HFFc6 (cell line): ENCODE data around the gene CTDNEP1. TPM values are rescaled to one million over a fixed set of nuclear protein-coding genes. Genes with fewer than 3 reads are reported as not detected.
A peak's percentile ranks its signal among the peaks of the same experiment; 100 is the strongest.

Experiments used
- DNase-seq: peaks from one replicate; pipeline ENCODE4 v3.0.0-alpha.2; 2018
- H3K27ac Mint-ChIP-seq: 2 replicates; pipeline ENCODE4 v1.8.0; 2020; ENCODE audit warnings: mild to moderate bottlenecking, mixed read lengths
- H3K27me3 Mint-ChIP-seq: 2 replicates; pipeline ENCODE4 v1.8.0; 2021; ENCODE audit warnings: mild to moderate bottlenecking, moderate library complexity, mixed read lengths; ENCODE audit not compliant: insufficient read depth
- H3K36me3 Mint-ChIP-seq: 2 replicates; pipeline ENCODE4 v1.8.0; 2021; ENCODE audit warnings: low read depth, mixed read lengths
- H3K4me1 Mint-ChIP-seq: 2 replicates; pipeline ENCODE4 v1.8.0; 2020; ENCODE audit warnings: low read depth, mixed read lengths
- H3K4me3 Mint-ChIP-seq: 2 replicates; pipeline ENCODE4 v1.8.0; 2020; ENCODE audit warnings: mild to moderate bottlenecking, moderate library complexity, mixed read lengths
- H3K9me3 Mint-ChIP-seq: 2 replicates; pipeline ENCODE4 v1.8.0; 2020; ENCODE audit warnings: mild to moderate bottlenecking, mixed read lengths
- CTCF ChIP-seq: fragments of 200-600 bp; sonication (generic); IDR thresholded peaks from 2 replicates; pipeline ENCODE4 v1.5.0; 2021; ENCODE audit warnings: antibody characterized with exemption, mild to moderate bottlenecking
- total RNA-seq, 6 experiments: library from RNA; stranded (reverse); fragmentation: NEBNext Ultra II Directional; extraction: Animal tissue kit (Norgen Biotek cat#: 25700); gene quantifications; 2 replicates in 1 of 6; 3 replicates in 5 of 6; pipeline ENCODE4 v1.2.3, GENCODE V29; 2021

Gene CTDNEP1
- total RNA-seq, 6 experiments from 2014 or later, result 127 to 168 (median 146) TPM

DNA sequence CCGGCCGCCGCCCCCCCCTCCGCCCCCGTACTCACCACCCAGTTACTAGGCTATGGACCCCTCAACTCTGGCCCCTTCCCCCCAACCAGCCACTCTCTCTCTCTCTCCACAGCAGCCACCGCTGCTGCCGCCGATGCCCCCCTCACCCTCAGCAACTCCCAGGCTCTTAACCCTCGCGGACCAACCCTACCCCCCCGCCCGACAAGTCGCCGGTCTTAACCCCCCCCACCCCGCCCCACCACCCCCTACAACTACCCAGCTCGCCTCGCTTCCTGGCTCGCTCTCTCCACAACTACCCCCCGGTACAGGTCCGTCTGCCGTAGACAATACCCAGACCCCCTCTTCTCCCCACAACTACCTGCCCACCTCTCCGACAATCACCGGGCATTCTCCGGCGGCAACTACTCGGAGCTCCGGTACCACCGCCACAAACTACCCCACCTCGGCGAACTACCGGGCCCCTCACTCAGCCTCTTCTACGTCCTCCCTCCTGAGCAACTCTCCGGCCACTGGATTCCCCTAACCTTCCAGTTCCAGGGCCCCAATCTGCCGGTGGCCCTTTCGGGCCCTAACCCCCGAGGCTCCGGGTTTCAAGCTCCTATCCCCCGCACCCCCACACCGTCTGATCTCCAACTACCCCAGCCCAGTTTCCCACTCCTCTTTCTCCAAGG is 13.0 kb downstream of the CTDNEP1 start:
- Mint-ChIP-seq H3K4me1 (peaks cover 62% of the 10 kb centered on the region), H3K36me3 (peaks cover 52% of the 10 kb centered on the region), H3K27ac (peak overlapping the region; percentile 85), H3K27me3 (peaks cover 12% of the 10 kb centered on the region), H3K4me3 (peak overlapping the region; percentile 93), H3K9me3 (no peaks in the 10 kb centered on the region)
- DNase-seq, result no peak
- TF ChIP-seq CTCF, result no peak

- peak overlapping the region; percentile 93 for H3K4me3 Mint-ChIP-seq
- H3K27ac Mint-ChIP-seq, result peak overlapping the region; percentile 85
- peaks cover 58% of the 10 kb centered on the region for H3K36me3 Mint-ChIP-seq
- H3K27me3 Mint-ChIP-seq, result peaks cover 12% of the 10 kb centered on the region
- DNase-seq, result no peak
- H3K9me3 Mint-ChIP-seq, result no peaks in the 10 kb centered on the region
- TF ChIP-seq CTCF, result no peak
- H3K4me1 Mint-ChIP-seq, result peaks cover 64% of the 10 kb centered on the region
Observed at GRCh38 chr17:7237761-7238419, 13.6 kb downstream of the CTDNEP1 start.

- no peak for TF ChIP-seq CTCF
- Mint-ChIP-seq H3K27ac (peak overlapping the region; percentile 85), H3K36me3 (peaks cover 60% of the 10 kb centered on the region), H3K27me3 (peaks cover 12% of the 10 kb centered on the region), H3K9me3 (no peaks in the 10 kb centered on the region), H3K4me3 (peak overlapping the region; percentile 93), H3K4me1 (peaks cover 68% of the 10 kb centered on the region)
- no peak for DNase-seq
Observed at GRCh38 chr17:7237266-7237760, 14.2 kb downstream of the CTDNEP1 start.

DNA sequence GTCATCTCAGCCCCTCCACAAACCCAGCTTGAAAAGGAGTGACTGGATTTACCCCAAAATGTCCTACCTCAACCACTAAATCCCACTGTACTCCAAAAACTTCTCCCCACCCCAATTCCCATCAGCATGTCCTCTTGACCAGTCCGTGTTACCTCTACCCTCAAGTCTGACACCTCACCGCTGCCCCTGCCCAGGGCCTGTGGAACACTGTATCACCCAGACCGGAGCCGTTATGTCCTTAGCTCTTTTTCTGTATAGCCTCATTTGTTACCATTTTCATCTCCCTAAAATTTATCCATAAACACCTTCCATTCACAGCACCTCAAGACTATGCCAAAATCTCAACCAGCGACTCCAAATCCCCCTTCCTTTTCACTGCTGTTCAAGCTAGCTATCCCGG is 14.7 kb downstream of the CTDNEP1 start:
- TF ChIP-seq CTCF, result no peak
- Mint-ChIP-seq H3K4me3 (peak overlapping the region; percentile 93), H3K36me3 (peaks cover 65% of the 10 kb centered on the region), H3K27ac (peak overlapping the region; percentile 85), H3K4me1 (peaks cover 72% of the 10 kb centered on the region), H3K9me3 (no peaks in the 10 kb centered on the region), H3K27me3 (peaks cover 10% of the 10 kb centered on the region)
- DNase-seq, result no peak

- Mint-ChIP-seq H3K36me3 (peaks cover 57% of the 10 kb centered on the region), H3K27me3 (peaks cover 10% of the 10 kb centered on the region), H3K9me3 (no peaks in the 10 kb centered on the region), H3K27ac (peak overlapping the region; percentile 88), H3K4me1 (peaks cover 67% of the 10 kb centered on the region), H3K4me3 (peak overlapping the region; percentile 97; the same call in 1 of the 2 replicates)
- TF ChIP-seq CTCF, result no peak
- no peak for DNase-seq
Observed at GRCh38 chr17:7235693-7236665, 15.6 kb downstream of the CTDNEP1 start.
